ENCODE results near the gene OR6C65.
"Not testable (repeated sequence)": the region's sequence is repeated elsewhere in the genome, so short reads cannot be mapped to it uniquely, and the experiment has no call there.

Gene OR6C65

DNA sequence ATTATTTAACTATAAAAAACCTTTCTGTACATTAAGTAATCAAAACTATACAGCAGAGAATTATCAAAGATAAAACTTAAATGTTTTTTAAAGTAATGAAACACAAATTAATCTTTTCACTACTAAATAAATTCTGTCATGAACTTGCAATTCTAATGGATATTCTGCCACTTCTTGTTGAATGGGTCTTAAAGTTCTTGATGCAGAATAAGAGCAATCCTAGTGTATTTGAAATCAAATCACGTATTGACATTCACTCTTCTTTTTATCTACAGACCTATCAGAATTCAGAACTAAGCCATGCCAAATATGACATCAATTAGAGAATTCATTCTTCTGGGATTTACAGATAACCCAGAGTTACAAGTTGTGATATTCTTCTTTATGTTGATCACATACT is at the start of gene OR6C65:
OR6C65 (plus strand) TSS at position 301 of the 400 bp plus-strand sequence; CDS start at position 301, 0 bp downstream.
- no peak for DNase-seq (ENCODE audit: low read depth)

DNA sequence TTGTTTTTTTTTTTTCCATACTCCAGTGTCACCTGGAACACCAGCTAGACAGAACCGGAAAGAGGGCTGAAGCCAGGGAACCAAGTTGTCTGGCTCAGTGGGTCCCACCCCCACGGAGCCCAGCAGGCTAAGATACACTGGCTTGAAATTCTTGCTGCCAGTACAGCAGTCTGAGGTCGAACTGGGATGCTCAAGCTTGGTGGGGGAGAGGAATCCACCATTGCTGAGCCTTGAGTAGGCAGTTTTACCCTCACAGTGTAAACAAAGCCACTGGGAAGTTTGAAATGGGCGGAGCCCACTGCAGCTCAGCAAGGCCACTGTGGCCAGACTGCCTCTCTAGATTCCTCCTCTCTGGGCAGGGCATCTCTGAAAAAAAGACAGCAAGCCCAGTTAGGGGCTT is 45.0 kb upstream of the OR6C65 start:
- not testable (repeated sequence) for DNase-seq (ENCODE audit: low read depth)

DNA sequence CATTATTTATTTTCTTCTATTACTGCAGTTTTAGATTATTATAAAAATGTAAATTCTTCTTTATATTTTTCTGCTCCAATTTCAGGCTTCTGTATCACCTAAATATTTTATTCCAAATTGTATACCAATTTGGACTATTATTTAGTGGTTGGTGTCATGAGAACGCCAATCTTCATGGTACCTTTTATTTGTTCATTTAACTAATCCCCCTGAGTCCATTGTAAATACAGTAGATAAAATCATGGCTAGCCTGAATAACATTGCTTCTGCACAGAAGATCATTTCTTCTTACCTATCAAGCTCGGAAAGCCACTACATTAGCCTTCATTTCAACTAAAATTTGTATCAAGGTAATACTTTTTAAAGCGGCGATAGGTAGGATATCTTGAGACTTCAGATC is 37.7 kb upstream of the OR6C65 start, which contains the start of gene OR6C75:
OR6C75 (plus strand) TSS at position 301 of the 400 bp plus-strand sequence. CDS start 2,136 bp downstream, outside the sequence.
- DNase-seq (ENCODE audit: low read depth), result no peak

DNA sequence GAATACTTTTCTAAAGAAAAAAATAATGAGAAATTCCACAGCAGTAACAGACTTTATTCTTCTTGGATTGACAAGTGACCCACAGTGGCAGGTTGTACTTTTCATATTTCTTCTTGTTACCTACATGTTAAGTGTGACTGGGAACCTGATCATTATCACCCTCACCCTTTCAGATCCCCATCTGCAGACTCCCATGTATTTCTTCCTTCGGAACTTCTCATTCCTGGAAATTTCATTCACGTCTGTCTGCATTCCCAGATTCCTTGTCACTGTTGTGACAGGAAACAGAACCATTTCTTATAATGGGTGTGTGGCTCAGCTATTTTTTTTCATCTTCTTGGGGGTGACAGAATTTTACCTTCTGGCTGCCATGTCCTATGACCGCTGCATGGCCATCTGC is 35.2 kb upstream of the OR6C65 start:
- DNase-seq (ENCODE audit: low read depth), result no peak

DNA sequence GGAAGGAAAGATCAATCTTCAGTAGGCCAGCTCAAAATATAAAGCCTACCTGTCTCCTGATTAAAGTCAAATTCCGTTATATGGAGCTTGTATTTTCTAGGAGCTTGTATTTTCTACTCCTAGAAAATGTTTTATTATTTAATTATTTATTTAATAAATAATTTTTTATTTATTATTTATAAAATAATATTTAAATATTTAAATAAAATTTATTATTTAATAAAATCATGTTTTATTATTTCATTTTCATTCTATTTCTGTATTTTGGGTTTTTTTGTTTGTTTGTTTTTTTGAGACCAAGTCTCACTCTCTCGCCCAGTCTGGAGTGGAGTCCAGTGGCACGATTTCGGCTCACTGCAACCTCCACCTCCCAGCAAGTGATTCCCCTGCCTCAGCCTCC is 27.8 kb upstream of the OR6C65 start:
- DNase-seq (ENCODE audit: low read depth), result no peak

DNA sequence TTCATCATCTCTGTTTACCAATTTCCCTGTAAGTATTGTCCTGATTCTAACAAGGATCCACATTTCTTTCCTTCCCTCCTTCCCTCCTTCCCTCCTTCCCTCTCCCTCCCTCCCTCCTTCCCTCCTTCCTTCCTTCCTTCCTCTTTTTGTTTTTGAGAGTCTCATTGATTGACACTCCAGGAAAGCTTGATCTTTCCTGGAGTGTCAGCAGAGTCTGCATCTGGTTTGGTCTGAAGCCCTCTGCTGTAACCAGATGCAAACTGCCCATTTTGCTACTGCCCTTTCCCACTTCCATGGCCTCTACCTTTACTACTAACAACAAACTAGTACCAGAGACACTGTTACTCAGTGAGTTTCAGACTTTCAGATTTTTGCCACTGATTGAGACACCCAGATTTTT is 14.4 kb upstream of the OR6C65 start:
- DNase-seq (ENCODE audit: low read depth), result no peak

DNA sequence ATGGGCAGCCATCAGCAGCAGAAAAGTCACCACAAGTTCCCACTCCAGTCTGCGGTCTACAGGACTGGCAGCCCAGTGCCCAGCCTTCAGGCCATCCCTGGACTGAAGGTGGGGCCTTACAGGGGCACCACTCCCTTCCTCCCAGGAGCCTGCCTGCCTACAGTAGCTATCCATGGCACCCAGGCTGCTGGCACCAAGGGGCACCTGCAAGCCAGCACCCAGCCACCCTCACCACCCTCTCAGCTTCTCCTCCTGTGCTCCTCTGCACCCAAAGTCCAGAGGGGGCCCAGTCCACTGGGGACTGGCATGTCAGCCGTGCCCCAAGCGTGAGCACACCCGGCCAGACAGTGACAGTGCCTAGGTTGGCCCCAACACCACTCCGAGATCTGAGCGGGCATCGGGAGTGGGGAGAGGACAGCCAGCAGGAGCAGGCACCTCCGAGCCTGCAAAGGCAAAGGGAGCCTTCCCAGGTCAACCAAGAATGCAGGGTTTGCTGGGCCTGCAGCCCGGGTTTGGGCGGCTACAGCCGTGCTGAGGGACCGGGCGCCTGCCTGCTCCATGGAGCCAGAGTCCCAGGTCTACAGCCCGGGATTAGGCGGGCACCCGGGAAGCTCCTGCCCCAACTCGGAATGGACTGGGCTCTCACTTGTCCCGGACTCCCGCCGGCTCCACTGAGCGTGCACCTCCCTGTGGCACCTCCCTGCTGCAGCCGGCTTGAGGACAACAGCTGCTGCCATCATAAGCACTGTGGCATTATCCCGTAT is 8.1 kb upstream of the OR6C65 start:
- DNase-seq (ENCODE audit: low read depth), result no peak

DNA sequence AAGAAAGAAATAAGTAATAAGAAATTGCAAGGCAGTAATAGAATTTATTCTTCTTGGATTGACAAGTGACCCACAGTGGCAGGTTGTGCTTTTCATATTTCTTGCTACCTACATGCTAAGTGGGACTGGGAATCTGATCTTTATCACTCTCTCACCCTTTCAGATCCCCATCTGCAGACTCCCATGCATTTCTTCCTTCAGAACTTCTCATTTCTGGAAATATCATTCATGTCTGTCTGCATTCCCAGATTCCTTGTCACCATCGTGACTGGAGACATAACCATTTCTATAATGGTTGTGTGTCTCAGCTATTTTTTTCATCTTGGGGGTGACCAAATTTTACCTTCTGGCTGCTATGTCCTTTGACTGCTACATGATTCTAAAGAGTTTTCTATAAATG is 4.0 kb upstream of the OR6C65 start:
- no peak for DNase-seq (ENCODE audit: low read depth)

DNA sequence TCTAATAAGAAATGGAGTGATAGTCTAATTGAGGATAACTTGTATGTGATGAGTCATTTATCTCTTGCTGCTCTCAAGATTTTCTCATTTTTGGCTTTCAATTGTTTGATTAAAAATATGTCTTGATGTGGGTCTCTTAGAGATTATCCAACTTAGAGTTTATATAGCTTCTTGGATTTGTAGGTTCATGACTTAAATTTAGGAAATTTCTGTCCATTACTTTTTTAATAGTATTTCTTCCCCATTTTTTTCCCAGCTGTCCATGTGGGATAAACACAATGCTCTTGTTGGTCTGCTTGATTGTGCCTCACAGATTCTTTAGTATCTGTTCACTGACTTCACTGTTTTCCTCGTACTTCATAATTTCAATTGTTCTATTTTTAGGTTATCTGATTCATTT is 7.5 kb downstream of the OR6C65 start:
- no peak for DNase-seq (ENCODE audit: low read depth)

DNA sequence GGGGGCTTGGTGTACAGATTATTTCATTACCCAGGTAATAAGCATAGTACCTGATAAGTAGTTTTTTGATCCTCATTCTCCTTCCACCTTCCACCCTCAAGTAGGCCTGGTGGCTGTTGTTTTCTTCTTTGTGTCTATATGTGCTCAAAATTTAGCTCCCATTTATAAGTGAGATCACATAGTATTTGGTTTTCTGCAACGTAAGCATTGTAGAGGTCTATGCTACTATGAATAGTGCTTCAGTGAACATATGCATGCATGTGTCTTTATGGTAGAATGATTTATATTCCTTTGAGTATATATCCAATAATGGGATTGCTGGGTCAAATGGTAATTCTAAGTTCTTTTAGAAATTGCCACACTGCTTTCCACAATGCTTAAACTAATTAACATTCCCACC is 8.8 kb downstream of the OR6C65 start:
- DNase-seq (ENCODE audit: low read depth), result not testable (repeated sequence)

DNA sequence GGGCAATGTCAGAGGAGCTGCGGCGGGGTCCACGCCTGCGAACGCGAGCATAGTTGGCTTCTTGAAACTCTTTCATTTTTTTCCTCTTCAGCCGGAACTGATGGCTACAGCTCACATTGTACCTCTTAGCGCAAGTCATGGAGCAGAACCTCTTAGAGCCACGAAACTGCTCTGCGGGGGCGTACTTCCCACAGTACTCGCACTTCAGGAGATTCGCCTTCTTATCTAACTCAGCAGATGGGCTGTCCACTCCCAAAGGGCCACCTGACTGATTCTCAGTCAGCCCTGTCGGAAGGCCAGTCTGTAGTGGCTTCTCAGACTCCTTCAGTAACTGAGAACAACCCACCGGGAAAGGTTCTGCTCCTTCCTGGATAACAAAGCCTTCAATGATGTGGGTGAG is 11.8 kb downstream of the OR6C65 start:
- not testable (repeated sequence) for DNase-seq (ENCODE audit: low read depth)

DNA sequence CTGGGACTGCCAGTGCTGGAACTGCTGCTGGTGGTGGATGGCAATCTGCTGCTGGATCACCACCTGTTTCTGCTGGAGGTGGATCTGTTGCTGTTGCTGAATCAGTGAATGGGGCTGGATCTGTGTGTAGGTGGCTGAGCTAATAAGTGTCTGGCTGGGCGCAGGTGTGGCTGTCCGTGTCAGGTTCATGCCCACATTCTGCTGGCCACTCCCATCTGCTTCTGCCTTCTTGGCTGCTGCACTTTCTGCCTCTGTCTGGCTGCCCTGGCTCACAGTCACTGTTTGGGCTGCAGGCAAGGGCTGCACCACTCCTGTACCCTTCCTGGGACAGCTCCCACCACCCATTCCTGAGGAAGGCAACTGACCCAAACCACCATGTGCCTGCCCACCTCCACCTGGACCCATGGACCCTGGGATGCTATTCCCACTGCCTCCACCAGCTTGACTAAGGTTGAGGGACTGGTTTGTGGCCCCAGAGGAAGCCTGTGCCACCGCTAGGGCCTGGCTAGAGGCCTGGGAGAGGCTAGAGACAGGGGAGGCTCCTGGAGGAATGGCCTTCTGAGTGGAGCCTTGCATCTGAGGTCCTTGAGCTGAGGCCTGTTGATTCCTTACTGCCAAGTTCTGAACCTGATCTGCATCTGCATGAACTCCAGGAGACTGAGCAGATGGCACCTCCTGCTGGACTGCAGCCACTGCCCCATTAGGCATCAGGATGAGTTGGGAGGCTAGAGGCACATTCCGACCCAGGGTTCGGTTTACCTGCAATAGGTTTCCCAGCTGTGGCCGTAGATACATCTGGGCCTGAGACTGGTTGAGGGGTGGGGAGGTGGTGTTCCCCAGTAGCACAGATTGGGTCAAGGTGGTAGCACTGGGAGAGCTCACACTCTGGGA is 13.4 kb downstream of the OR6C65 start:
- not testable (repeated sequence) for DNase-seq (ENCODE audit: low read depth)

DNA sequence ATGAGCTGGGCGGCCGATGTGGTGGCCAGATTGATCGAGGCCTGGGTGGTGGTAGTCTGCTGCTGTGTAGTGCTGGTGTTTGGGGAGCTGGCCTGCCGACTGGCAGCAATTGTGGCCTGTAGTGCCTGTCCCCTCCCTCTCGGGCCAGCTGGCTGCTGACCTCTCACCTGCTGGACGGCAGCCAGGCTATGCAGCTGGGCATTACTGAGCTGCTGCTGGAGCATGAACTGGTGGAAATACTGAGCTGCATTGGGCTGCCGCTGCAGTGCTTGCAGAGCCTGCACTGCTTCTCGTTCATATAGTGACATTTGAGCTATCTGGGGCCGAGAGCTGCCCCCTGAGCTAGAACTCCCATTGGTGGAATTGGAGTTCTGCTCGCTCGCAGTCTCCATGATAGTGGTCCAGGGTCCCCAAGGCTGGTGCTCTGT is 14.1 kb downstream of the OR6C65 start:
- DNase-seq (ENCODE audit: low read depth), result not testable (repeated sequence)

DNA sequence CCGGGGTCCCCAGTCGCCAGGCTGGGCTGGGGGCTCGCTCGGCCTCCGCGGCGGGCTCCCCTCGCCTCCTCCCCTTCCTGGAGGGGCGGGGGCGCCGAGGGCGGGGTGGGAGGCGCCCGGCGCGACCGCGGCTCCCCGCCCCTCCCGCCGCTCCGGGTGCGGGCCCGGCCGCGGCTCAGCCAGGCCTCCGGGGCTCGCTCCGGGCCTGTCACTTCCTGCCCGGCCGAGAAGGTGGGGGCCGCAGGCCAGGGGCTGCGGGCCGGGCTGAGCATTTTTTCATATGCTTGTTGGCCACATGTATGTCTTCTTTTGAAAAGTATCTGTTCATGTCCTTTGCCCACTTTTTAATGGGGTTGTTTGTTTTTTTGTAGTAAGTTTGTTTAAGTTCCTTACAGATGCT is 14.6 kb downstream of the OR6C65 start:
- DNase-seq (ENCODE audit: low read depth), result not testable (repeated sequence)

DNA sequence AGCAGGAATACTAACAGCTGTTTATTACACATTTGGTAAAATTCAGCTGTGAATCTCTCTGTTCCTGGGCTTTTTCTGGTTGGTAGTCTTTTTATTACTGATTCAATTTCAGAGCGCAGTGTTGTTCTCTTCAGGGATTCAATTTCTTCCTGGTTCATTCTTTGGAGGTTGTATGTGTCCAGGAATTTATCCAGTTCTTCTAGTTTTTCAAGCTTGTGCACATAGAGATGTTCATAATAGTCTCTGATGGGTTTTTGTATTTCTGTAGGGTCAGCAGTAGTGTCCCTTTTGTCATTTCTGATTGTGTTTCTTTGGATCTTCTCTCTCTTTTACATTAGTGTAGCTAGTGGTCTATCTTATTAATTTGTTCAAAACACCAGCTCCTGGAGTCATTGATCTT is 16.6 kb downstream of the OR6C65 start:
- no peak for DNase-seq (ENCODE audit: low read depth)

DNA sequence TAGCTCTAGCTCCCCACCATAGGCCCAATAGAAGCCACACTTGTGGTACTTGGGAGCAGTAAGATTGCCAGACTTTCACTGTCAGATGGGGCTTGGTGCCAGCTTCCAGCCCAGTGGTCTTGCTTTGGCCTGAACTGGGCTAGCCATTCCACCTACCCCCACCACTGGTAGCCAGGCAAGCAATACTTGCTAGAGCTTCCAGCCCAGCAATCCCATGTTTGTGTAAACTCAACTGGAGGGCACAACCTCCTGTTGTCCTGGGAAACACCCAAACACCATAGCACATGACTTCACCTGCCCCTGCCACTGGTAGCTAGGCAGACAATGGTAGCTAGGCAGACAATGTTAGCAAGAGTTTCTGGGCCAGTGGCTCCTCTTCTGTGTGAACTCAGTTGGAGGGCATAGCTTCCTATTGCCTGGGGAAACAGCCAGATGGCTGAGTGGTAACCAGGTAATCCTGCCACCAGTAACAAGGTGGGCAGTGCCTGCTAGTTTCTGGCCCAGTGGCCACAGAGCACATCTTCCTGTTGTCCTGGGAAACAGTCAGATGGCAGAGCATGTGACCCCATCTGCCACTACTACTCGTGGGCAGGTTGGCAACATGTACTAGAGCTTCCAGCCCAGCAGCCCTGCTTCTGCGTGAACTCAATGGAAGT is 20.1 kb downstream of the OR6C65 start:
- DNase-seq (ENCODE audit: low read depth), result no peak

DNA sequence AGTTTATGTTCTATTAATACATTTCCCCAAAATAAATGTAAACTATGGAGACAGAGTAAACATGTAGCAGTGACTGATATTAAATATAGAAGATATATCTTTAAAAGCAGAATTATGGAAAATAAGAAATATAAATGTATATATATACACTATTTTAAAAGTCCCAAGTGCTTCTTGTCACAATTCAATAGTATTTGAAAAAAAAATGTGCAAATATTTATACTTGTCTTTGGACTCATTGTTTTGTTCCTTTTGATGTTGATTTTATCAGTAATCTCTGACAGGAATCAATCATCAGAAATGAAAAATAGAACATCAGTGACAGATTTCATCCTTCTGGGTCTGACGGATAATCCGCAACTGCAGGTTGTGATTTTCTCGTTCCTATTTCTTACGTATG is 25.6 kb downstream of the OR6C65 start, which contains the start of gene OR6C76:
OR6C76 (plus strand) TSS at position 301 of the 400 bp plus-strand sequence; CDS start at position 301, 0 bp downstream.
- DNase-seq (ENCODE audit: low read depth), result no peak

DNA sequence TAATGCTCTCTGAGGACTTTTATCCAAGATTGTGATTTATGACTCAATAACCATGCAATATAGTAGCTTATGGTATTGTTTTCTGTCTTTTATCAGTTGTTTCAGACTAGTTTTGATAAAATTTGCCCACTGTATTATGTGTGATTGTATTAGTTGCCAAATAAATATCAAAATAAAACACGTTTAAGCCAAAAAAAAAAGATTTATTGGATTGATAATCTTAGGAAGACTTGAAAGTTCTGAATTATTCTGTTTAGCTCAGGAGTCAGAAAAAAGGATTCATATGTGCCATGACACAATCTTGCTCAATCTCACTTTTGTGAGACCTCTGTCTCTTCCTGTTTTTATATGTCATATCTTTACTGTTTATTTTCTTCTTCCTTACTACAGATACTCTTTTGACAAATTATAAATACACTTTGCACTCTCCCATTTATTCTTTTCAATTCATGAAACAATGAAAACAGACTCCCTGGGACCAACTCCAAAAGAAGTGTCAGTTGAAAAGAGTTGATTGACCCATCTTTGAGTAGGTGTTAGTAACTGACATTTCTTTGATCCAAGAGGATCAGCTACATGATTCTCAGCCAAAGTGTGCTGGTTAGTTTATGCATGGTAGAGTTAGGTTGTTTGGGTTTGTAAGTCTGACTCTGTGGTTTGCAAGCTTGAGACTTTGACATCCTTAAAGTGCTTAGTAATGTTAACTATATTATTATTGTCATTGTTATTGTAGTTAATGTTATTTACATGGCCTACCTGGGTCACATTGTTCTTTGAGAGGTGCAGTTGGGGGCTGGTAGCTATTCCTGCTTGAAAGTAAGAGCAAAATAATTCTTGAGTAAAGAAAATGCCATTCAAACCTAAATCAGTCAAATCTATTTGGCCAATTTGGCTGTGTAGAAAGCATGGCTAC is 28.3 kb downstream of the OR6C65 start:
- no peak for DNase-seq (ENCODE audit: low read depth)

DNA sequence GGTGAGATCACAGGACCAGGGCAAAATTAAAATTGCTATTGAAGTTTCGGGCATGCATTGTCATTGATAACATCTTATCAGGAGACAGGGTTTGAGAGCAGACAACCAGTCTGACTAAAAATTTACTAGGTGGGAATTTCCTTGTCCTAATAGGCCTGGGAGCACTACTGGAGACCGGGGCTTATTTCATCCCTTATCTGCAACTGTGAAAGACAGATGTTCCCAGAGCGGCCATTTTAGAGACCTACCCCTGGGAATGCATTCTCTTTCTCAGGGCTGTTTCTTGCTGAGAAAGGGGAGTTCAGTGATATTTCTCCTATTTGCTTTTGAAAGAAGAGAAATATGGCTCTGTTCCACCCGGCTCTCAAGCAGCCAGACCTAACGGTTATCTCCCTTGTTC is 40.9 kb downstream of the OR6C65 start:
- DNase-seq (ENCODE audit: low read depth), result not testable (repeated sequence)

DNA sequence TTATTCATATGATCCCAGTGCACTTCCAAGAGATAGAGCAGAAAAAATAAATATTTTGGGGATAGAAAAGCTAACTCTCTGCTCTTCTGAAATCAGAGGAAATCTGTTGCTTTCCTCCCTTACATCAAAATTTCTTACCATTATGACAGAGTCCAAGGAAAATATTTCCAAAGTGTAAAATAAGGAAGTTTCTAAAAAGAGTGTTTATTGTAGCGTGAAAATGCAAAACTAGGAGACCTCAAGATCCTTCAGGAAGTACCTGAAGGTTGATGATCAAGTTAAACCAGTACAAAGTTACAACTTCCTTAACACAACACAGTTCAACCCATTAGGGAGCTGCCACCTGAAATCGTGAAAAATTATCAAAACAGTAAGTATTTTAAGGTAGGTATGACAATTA is 43.4 kb downstream of the OR6C65 start, which contains the start of gene OR6C2:
OR6C2 (plus strand) TSS at position 301 of the 400 bp plus-strand sequence. CDS start 8,138 bp downstream, outside the sequence.
- no peak for DNase-seq (ENCODE audit: low read depth)

DNA sequence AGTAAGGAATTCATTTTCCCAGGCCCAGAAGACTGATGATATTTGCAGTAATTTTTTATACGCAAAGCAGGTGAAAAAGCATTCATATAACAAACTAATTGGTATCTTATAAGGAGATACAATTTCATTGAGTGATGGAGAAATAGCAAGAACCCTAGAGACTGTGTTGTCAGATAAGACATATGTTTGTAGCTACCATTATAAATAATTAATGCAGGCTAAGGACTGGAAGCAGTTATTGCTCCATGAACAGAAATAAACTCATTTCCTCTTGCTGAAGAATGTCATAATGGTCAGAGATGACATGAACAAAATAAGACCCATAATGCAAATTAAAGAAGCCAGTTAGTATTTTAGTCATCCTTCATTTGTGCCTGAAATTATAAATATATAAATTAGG is 45.0 kb downstream of the OR6C65 start:
- no peak for DNase-seq (ENCODE audit: low read depth)

Data from HS-27A (cell line).